GM18526 (cell line): ENCODE data around the gene SUV39H2.
A peak's percentile ranks its signal among the peaks of the same experiment; 100 is the strongest.

Source experiments
- POLR2A ChIP-seq: IDR thresholded peaks from 3 replicates; pipeline ENCODE4 v1.6.1; 2011; ENCODE audit not compliant: insufficient read length; ENCODE audit errors: extremely low read depth

SUV39H2 gene, protein sequence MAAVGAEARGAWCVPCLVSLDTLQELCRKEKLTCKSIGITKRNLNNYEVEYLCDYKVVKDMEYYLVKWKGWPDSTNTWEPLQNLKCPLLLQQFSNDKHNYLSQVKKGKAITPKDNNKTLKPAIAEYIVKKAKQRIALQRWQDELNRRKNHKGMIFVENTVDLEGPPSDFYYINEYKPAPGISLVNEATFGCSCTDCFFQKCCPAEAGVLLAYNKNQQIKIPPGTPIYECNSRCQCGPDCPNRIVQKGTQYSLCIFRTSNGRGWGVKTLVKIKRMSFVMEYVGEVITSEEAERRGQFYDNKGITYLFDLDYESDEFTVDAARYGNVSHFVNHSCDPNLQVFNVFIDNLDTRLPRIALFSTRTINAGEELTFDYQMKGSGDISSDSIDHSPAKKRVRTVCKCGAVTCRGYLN

DNA sequence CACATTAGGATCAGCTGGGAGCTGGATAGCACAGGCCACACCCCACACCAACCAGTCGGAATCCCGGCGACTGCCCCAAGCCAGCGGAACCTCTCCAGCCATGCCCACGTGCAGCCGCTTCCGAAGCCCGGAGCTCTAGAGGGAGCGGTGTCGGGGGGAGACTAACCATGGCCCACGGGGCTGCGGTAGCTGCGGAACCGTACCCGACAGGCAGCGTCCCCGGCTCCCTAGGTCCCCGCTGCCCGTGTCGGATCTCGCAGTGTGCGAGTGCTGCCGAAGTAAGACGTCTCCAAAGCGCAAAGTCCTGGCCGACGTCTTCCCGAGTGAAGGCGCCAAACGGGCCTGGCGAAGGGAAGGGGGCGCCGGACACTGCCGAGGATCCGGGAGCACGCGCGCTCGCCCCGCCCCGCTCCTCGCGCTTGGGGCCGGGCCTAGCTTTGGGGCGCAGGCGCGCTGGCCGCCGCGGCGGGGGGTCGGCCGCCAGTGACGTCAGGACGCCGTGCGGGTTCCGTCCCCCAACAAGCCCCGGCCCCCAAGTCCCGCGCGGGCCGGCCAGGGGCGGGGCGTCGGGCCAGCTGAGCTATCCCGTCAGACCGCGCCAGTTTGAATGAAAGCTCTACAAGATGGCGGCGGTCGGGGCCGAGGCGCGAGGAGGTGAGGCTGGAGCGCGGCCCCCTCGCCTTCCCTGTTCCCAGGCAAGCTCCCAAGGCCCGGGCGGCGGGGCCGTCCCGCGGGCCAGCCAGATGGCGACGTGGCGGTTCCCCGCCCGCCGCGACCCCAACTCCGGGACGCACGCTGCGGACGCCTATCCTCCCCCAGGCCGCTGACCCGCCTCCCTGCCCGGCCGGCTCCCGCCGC lies at the start of gene SUV39H2:
Gene SUV39H2 (plus strand): TSS at position 601 of the 858 bp plus-strand sequence. CDS start 23 bp downstream, at position 624.
- peak; percentile 85 for TF ChIP-seq POLR2A

DNA sequence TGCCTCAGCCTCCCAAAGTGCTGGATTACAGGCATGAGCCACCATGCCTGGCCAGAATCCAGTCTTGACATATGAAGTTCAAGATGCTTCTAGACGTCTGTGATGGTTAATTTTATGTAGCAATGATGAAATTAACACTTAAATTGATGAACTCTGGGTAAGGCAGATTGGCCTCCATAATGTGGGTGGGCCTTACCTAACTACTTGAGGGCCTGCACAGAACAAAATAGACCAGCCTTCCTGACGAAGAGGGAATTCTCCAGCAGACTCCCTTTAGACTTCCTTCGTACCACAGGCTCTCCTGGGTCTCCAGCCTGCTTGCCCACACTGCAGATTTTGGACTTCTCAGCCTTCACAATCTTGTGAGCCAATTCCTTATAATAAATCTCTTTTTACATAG lies 45.6 kb upstream of the SUV39H2 start:
- TF ChIP-seq POLR2A, result no peak

DNA sequence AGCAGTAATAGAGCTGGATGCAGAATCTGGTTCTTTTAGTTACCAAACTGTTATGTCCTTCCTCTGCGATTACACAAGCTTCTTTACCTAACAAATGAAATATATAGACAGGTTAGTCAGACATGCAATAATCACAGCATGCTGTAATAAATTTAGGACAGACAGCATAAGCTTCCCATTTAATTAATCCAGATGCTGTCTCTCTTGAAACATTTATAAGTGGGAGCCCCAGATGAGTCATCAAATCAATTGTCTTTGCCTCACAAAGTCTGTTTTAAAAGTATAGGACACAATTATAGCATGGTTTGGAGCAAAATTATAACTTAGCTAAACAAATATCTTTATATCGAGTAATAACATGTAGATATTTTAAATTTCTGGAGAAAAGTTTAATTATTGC lies 42.5 kb upstream of the SUV39H2 start:
- no peak for TF ChIP-seq POLR2A

DNA sequence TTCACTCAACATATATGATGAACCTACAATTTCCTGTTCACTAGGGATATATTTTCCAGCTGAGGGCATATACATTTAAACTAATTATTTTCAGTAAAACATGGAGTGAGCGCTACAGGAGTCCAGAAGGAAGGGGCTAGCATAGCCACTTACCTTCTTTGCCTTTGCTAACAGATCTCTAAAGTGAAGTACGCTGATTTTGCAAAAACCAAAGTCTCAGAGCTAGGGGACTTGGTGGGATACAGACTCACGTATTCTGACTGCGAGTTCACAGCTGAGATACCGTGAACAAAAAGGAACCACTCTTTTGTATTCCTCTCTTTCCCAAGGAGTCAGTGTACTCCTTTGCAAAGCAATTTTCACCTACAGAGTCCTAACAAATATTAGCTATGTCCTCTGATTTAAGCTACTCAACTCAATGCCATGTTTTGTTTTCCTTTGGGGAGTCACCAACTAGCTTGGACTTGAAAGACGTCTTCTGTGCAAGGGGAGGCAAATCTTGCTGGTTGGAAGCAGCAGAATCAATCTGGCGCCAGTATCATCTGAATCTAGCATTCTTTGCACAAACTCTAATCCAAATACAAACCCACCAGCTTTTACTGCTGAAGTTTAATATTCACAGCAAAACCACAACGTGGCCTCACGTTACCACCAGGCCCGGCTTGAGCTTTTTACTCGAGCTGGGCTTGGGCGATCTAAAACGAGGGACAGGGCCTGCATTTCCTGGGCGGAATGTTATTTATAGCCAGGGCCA lies 41.5 kb upstream of the SUV39H2 start:
- no peak for TF ChIP-seq POLR2A

DNA sequence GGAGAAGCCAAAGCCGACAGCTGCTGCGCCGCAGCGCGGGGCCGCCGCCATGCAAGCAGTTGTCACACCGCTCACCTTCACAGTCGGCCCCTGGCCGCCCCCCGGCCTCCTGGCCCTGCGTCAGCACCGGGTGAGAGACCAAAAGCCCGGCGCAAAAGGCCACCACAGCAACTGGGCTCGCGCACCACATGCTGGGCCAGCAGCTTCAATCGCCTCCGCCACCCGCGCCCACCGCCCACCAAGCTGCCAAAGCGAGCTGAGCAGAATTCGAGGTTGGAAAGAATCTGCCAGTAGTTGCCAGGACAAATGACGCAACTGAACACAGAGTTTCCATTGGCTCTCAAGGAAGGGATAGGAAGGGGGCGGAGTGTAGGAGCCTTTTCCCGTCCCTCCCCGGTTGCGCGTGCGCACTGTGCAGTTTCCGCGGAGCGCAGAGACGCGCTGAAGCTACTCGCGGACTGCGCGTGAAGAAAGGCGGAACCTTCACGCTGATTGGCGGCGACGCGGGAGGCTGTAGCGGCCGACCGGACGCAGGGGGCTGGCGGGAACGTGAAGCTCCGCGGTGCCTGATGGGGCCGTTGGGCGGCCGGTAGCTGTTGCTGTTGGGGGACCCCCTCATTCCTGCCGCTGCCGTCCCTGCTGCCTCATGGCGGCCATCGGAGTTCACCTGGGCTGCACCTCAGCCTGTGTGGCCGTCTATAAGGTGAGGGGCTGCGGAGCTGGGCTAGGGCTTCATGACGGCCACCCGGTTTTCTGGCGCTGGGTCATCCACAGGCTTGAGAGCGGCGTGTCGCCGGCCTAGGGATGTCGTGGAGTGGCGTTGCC lies 40.7 kb upstream of the SUV39H2 start, which contains the start of the genes CDNF, HSPA14 and MSANTD7:
Gene CDNF (minus strand): TSS at position 281 of the 825 bp plus-strand sequence. CDS start 91 bp downstream, at position 190.
Gene HSPA14 (plus strand): TSS at position 550 of the 825 bp plus-strand sequence. CDS start 97 bp downstream, at position 647.
Gene MSANTD7 (plus strand): TSS at position 550 of the 825 bp plus-strand sequence. CDS start 3,979 bp downstream, outside the sequence.
- TF ChIP-seq POLR2A, result peak; percentile 87

DNA sequence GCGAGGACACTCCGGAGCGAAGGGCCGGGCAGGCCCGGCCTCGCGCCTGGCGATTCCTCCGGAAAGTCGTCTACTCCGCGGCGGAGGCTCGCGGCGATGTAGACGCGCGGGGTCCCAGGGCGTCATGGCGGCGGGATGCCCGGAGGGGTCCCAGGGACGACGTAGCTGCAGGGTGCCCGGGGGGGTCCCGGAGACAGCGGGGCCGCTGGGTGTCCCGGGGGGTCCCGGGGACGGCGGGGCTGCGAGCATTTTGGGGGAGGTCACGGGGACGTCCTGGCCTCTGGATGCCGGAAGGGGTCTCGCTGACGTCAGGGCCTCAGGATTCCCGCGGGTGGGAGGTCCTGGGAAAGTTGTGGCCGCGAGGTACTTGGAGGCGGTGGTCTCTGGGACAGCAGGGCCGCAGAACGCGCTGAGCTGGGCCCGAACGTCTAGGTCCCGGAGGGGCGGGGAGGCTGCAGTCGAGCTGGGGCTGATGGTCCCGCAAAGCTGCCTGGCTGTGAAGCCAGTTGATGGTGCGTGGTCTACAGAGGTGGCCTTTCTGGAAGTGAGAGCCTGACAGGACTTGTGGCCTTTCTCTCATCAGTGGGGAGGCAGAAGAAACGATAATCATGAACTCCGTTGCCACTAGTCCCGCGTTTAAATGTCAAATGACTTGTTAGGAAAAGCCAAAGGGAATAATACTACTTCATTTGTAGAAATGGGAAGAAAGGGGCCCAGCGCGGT lies 39.9 kb upstream of the SUV39H2 start:
- TF ChIP-seq POLR2A, result no peak

DNA sequence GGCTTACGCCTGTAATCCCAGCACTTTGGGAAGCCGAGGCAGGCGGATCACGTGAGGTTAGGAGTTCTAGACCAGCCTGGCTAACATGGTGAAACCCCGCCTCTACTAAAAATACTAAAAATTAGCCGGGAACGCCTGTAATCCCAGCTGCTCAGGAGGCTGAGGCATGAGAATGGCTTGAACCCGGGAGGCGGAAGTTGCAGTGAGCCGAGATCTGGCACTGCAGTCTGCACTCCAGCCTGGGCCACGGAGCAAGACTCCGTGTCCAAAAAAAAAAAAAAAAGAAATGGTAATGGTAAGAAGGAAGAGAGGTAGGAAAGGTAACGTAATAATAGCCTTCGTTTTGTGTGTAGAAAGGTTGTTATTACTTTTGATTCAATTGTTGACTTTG lies 39.4 kb upstream of the SUV39H2 start:
- no peak for TF ChIP-seq POLR2A

DNA sequence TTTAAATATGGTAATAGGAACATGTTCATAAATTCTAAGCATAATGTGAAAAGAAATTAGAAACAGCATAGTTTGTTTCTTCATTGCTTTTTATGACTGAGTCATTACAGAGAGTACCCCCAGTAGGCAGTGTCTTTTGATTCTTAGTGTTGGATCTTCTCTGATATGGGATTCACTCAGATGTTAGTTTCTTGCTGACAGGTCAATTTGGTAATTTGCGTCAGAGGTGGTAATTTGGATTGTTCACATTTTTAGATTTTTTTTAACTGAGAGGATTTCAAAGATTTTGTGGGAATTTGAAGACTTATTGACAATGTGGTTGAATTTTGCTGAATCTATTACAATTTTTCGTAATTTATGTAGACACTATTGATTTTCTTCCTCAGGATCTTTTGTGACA lies 38.5 kb upstream of the SUV39H2 start:
- TF ChIP-seq POLR2A, result no peak

DNA sequence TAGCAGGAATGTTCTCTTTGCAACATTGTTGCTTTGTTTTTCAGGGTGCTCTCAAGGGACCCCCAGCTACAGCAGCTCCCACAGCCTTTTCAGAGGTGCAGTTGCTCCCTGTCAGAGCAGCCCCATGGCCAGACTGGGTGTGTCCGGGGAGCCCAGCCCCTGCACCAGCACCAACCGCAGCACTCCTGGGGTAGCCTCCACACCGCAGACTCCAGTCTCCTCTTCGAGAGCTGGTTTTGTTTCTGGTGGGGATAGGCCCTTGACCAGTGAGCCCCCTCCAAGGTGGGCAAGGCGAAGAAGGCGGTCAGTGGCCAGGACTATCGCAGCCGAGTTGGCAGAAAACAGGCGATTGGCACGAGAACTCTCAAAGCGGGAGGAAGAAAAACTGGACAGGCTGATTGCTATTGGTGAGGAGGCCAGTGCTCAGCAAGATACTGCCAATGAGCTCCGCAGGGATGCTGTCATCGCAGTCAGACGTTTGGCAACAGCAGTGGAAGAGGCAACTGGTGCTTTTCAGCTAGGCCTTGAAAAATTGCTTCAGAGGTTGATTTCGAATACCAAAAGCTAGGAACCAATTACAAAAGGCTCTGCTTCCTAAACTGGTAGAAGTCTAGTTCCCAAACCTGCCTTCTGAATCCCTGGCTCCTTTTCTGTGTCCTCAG lies 35.2 kb upstream of the SUV39H2 start:
- no peak for TF ChIP-seq POLR2A

DNA sequence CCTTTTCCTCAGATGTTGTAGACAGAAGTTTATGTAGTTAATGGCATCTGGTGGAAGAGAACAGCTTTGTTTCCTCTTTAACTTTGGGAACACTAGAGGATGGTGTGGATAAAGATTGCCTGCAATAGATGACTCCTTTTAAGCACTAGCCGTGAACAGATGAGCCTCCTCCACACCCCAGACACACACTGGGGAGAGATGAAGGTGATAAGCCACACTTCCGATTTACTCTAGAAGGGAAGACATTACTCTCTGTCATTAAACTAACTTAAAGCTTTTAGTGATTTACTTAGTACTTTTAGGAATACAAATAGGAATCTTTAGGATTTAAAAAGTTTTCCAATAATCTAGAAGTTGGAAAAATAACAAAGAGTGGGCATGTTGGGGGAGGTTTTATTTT lies 33.7 kb upstream of the SUV39H2 start:
- TF ChIP-seq POLR2A, result no peak

DNA sequence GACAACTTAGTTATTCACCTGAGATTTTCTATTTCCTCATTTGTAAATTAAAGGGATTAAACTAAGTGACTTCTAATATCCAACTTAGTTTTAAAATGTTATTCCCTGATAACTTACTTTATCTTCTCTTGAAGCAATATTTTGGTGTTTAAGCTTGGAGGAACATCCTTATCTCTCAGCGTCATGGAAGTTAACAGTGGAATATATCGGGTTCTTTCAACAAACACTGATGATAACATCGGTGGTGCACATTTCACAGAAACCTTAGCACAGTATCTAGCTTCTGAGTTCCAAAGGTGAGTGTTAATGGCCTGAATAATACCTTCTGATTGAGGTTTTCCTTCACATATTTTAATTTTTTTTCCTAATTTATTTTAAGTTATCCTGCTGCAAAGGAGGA lies 26.4 kb upstream of the SUV39H2 start:
- no peak for TF ChIP-seq POLR2A

DNA sequence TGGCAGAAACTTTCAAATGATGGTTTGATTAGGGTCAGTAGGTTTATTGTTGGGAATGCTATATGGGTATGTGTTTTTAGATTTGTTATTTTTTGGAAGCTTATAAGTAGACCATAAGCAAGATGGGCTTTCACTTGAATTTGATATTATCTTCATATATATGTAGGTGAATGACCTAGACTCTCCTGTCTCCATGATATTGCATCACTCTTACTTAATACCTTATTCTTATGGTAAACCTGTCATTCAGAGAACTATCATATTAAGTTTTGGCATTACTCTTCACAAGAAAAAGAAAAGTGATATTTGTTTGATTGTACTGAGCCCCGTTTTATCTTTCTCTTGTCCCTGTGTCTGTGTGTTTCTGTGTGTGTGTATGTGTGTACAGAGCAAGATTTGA lies 23.2 kb upstream of the SUV39H2 start:
- no peak for TF ChIP-seq POLR2A

DNA sequence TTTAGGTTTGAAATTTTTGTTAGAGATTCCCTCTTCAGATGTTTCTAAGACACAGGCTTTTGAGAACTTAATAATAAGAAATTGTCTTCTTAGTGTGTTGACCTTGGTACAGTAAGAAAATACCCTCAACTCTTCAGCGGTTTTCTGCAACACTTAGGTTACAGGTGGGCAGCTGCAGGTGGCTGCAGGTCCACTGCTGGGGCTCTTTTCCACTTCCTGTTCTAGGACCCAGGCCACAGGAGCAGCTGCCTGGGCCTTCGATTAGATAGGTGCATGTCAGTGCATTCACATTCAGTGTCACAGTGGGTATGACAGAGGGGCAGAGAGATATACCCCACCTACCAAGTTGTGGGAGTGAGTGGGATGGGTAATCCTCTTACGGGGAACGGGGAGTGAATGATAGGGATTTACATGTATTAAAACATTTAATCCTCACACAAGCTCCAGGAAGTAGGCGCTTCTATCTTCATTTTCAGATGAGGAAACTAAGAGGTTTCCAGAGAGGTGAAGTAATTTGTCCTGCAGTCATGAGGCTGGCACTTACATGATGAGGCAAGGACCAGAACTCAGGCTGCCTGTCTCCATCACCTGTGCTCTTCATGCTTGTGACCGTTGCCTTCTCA lies 20.2 kb upstream of the SUV39H2 start:
- no peak for TF ChIP-seq POLR2A
